ENCODE results near the gene PSMA5.
"Not testable (repeated sequence)": the region's sequence is repeated elsewhere in the genome, so short reads cannot be mapped to it uniquely, and the experiment has no call there.

The PSMA5 gene

DNA sequence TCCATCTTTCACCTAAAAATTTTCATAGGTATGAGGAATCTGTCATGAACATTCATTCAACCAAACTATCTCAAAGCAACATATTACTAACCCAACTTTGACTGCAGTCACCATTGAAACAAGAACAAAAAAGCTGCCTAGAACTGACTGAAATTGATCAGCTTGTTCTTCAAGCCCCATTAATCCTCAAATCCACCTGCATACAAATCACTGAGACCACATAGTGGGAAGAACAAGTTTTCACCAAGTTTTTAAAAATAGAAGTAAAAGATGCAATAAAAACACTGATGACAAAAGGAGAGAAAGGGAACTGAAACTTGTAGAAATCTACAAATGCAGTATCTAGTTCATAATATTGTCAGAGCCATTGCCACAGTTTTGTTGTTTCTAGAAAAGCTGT, 34.6 kb downstream of the PSMA5 start:
- peak; percentile 58 for DNase-seq

DNA sequence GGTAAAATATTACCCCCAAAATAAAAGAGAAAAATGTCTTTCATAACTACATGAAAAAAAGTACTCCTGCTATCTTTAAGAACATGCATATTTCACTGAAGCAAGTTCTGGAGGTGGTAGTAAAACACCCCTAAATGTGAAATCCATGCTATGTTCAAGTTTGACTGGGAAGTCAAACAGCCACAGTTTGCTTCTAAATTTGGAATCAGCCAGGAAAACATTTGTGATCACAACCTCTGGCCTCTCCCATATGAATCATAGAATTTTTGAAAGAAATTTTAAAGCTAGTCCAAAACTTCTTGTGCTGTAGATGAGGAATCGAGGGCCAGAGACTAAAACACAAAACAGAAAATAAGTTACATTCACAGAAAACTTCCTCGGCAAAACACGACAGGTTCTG, 35.1 kb downstream of the PSMA5 start:
- DNase-seq: peak; percentile 66

DNA sequence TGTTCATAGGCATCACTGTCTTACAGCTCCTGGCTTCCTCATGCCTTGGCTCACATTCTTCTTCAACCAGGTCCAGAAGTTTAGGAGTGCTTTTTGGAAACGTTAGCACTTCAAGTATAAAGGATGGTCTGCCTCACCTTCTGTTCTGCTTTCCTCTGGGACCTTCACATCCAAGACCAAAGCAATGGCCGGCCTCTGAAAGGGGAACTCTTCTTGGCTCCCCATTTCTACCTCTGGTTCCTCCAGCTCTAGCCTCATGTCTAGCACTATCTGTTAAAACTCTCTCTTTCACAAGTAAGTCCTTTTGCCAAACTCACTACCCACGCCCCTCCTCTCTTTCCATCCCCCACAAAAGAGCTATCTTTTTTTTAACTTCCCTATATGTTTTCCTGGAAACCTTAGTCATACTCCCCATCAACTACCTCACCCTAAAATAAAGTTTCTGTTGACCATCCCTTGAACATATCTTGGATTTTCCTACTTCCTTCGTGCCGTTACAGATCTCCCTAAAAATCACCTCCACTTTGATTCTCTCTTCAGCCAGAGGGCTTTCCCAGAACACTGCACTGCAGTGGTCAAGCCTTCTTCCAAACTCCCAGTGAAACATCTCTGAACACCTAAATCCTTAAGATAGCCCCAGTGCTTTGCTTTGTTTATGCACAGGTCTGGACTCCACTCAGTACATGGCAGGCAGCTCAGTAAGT, 36.5 kb downstream of the PSMA5 start:
- peak; percentile 92 for DNase-seq

DNA sequence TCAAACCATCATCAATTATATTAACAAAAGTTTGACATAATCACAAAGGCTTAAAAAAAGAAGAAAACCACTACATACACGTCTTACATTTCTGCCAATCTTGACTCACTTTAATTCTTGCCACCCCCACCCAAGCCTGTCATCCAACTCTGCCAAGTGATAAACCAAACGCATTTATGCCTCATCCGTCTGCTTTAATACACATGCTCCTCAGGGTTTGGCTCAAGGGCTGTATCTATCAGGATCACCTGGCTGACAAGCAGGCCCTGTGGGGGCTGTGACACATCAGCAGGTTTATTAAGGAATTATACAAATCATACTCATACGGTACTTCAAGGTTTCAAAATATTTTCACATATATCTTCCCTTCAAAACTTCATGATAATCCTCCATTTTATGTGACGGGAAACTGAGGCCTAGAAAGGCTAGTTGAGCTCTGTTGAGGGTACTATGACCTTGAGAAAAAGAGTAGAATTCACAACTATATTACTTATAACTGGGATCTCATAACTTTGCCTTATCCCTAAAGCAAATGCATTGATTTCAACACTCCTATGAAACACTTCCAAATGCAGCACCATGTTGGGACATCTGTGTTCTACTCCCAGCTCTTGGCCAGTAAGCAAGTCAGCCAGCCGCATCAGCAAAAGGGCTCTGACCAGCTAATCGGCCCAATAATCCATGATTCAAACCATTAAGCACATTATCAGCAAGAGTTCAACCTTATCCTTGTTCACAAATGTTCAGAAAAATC, 37.2 kb downstream of the PSMA5 start:
- DNase-seq: peak; percentile 44

DNA sequence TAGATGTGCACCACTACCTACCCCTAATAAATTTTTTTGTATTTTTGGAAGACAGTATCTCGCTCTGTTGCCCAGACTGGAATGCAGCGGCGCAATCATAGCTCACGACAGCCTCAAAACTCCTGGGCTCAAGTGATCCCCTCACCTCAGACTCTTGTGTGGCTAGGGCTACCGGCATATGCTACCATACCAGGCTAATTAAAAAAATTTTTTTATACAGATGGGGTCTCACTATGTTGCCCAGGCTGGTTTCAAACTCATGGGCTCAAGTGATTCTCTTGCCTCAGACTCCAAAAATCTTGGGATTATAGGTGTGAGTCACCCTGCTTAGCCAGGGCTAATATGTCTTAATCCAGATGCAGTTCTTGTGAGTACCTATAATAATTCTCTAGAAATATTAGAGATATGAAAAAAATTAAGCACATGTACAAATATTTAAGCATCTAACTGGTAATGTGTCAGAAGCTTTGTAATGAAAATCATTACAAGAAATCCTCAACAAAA, 38.0 kb downstream of the PSMA5 start:
- no peak for DNase-seq

DNA sequence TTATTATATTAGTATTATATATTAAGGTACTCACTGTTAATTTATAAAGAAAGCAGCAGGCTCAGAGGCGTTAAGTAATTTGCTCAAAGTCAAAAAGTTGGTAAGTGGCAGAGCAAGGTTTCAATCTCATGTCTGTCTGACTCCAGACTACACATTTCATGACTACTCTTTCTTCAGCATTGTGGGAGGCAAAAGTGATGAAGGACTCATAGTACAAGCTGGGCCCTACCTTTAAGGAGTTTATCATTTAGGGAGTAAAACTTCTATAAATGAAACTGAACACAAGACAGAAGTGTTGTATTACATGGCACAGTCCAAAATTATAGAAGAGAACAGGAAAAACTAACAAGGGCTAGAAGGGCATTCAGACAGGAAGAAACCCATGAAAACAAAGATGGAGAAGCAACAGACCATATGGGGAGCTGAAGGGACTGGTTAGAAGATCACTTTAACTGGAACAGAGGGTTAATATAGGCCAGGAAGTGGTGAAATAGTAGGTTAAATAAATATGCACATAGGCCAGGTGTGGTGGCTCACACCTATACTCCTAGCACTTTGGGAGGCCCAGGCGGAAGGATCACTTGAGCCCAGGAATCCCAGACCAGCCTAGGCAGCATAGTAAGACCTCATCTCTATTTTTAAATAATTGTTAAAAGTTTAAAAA, 40.1 kb downstream of the PSMA5 start:
- no peak for DNase-seq

DNA sequence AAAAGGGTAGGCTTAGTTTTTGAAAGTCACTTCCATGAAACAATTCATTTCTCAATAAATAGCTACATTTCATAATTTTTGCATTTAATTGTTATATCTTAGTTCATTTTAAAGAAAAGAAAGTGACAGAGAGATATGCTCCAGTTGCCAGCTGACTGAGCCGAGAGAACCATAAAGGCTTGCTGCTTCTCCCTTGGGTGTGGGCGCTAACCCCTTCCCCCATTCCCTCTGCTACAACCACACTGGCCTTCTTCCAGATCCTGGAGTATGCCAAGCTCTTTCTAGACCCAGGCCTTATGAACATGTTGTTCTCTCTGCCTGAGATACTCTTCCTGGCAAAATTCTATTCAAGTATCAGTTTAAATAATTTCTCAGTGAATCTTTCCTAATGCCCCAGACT, 40.8 kb downstream of the PSMA5 start:
- DNase-seq: peak; percentile 38

DNA sequence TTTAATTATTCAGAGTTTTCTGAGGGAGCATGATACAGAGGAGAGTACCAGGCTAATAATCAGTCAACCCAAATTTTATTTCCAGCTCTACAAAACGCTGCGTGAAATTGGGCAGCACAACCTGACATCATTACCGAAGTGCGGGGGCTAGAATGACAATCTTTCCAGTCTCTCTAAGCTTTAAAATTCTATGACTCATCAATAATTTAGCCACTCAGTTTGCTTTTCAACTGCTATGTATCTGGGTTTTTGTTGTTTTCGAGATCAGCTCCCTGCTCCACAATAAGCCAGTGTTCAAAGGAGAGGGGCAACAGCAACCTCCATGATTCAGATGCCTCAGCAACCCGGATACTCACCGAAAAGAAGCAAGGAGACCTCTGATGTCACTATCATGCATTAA, 42.4 kb downstream of the PSMA5 start:
- no peak for DNase-seq

DNA sequence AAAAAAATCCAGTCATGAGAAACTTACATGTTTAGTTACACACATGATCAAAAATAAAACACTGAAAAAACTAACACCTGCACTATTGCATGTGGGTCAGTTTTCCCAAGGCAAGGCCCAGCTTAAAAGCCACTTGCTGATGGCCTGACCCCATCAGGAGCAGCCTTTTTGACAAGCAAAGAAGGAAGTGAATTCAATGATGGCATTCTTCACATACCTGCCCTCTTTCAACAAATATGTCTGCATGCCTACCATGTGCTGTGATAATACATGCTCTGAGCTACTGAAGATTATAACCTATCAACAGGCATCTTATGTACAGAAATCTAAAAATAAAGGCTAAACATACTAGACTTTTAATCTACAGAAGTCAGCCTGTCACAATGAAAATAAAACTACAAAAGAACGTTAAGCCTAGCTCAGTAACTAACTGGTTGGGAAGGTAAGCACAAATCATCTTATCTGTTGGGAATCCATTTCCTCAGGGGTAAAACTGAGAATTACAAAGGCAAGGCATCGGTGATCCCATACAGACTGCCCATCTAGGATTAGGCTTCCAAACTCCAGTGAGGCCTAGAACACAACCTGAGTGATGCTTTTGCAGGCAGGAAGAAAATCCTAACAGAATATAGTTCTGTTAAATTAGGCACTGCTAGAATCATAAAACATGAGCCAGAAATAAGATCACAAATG, 43.0 kb downstream of the PSMA5 start:
- no peak for DNase-seq

DNA sequence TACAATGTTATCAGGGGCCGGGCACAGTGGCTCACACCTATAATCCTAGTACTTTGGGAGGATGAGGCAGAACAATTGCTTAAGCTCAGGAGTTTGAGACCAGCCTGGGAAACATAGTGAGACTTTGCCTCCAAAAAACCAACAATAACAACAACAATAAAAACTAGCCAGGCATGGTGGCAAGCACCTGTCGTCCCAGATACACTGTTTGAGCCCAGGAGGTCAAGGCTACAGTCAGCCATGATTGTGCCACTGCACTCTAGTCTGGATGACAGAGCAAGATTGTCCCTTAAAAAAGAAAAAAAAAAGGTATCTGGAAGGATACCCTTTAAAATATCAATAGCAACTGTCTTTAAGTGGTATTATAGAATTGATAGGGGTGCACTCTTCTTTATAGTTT, 44.7 kb downstream of the PSMA5 start:
- no peak for DNase-seq

DNA sequence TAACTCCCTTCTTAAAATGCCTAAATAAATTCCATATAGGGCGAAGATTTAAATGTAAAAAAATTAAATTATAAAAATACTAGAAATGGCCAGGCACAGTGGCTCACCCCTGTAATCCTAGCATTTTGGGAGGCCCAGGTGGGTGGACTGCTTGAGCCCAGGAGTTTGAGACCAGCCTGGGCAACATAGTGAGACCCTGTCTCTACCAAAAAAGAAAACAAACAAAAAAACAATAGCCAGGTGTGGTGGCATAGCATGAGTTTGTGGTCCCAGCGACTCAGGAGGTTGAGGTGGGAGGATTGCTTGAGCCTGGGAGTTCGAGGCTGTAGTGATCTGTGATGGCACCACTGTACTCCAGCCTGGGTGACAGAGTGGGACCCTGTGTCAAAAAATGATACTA, 46.3 kb downstream of the PSMA5 start:
- DNase-seq: no peak

DNA sequence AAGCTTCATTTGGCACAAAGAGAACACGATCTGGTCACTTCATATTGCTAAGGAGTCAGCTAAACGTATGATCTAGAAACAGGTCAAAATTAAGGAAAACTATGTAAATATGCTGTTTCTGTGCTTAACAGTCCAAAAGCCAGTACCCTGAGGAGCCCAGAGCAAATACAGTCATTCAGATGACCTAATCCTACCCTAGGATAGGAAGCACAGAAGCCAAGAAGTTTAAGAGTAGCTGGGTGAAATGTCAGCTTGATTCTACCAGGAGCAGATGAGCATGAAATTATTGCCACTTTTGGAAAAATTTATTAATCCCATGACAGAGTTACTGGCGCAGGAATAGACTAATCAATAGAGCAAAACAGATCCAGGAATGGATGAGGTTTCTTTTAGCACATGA, 46.8 kb downstream of the PSMA5 start:
- DNase-seq: no peak

DNA sequence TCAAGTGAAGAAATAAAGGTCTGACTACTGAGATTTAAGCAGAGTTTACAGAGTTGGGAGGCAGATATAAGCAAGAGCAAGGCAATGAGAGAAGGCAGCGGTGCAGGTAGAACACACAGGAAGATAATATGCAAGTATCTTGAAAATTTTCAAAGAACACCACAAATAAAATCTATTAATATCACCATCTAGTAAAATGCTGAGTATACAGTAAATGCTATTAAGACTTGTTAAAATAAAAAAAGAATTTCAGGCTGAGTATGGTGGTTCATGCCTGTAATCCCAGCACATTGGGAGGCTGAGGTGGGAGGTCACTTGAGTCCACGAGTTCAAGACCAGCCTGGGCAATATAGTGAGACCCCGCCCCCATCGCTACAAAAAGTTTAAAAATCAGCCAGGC, 48.5 kb downstream of the PSMA5 start:
- DNase-seq: no peak

DNA sequence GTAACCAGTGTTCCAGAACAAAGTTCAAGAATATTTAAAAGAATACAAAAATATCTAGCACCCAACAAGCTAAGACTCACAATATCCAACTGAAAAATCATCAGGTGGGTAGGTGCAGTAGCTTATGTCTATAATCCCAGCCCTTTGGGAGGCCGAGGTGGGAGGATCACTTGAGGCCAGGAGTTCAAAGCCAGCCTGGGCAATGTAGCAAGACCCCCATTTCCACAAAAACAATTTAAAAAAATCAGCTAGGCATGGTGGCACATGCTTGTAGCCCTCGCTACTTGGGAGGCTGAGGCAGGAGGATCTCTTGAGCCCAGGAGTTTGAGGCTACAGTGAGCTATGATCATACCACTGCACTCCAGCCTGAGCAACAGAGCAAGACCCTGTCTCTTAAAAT, 52.6 kb downstream of the PSMA5 start:
- DNase-seq: not testable (repeated sequence)

DNA sequence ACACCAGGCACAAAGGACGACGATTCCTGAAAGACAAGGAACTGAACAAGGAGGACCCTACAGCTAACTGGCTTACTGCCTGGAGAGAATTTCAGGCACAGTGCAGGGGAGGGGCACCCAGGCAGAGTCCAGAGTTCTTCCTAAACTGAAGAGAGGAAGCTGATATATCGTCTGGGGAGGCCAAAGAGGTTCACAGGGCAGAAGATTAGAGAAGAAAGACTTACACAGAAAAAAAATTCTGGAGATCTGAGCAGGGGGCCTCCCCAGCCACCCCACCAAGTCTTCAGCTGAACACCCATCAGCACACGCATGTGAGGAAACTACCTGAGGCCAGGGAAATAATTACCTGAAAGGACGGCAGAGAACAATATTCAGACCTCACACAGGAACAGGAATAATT, 53.1 kb downstream of the PSMA5 start:
- DNase-seq: peak; percentile 21

DNA sequence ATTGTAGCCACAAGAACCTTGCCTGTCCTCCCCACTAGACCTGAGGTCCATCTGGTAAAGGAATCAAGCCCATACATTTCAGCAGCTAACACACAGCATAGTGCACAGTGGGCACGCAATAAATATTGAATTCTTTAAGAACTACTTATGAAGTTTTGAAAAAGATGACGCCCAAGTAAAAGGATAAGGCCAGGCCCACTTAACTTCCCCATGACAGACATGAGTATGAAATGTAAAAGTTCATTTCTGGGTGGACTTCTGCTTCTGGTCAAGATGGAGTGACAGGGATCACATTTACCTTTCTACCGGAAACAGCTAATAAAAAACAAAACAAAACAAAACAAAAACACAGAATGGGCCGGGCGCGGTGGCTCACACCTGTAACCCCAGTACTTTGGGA, 54.0 kb downstream of the PSMA5 start:
- DNase-seq: no peak

DNA sequence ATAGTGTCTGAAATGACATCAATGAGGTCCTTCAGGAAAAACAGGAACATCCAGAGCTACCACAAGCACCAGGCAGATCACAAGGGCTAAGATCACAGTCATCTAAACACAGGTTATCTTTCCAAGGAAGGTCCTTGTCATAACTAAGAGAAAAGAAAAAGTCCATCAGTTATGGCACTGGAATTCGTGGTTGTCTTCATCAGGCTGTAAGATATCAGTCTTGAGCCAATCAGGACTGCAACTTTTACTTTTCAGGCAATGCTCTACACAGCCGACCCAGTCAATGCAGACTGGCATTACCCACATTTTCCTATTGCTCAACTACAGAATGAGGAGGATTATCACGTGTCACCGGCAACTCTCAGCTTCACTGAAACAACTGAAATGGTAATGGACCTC, 54.9 kb downstream of the PSMA5 start:
- peak; percentile 64 for DNase-seq

DNA sequence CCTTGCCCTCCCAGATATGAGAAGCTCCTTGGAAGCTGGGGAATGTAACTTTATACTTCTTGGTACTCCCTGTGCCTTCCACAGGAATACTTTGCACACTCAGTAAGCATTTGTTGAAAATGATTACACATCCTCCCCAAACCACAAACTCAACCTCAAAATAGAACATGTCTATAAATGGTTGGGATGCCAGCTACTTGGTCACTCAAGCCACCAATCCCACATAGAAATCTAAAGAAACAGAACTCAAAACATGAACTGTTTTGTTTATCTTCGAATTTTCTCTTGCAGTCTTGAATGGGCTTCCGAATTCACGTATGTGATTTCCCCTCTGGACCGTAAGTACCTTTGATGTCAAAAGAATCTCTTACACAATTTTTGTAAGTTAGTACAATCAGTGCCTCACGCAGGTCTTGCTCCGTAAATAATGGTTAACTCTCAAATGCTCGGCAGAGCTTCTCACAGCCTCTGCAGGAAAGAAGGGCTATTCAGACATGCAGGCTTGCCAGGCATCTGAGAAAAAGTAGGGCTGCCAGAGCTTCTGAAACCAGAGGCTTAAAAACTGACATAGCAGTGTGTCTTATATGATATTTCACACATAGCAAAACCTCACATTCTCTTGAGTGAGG, 55.4 kb downstream of the PSMA5 start:
- peak; percentile 86 for DNase-seq

DNA sequence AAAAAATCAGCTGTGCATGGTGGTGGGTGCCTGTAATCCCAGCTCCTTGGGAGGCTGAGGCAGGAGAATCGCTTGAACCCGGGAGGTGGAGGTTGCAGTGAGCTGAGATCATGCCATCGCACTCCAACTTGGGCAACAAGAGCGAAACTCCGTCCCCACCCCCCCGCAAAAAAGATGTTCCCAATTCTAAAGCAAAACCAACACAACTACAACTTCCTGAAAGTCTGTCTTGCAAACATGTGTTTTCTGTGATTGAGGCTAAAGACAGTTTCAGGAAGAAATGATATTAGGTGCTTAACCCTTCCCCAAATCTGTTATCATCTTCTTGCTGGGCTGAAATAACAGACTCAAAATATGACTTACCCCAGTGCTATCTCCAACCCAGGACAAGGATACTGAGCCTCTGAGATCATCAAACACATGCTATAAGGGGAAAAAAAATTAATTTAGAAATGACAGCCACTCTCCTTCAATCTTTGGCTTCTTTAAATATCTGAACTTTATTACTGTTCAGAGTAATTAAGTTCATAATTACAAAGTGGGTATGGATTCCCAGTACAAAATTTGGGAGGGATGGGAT, 57.0 kb downstream of the PSMA5 start:
- DNase-seq: peak; percentile 69

DNA sequence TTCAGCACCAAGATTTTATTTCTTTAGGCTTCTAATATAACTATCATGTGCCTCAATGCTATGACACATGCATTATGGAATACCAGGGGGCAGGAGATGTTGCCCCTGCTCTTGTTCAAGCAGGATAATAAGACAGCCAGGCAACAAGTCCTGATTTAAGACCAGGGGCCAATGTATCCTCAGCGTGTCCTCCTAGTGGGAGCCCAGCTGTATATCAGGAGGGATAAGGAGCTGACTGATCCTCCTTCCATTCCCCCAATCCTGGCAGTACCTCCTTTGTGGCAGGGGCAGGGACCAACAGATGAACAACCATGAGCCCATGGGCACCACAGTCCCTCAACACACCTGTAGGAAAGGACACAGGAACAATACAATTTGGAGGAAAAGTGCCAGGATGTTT, 57.8 kb downstream of the PSMA5 start:
- DNase-seq: no peak

DNA sequence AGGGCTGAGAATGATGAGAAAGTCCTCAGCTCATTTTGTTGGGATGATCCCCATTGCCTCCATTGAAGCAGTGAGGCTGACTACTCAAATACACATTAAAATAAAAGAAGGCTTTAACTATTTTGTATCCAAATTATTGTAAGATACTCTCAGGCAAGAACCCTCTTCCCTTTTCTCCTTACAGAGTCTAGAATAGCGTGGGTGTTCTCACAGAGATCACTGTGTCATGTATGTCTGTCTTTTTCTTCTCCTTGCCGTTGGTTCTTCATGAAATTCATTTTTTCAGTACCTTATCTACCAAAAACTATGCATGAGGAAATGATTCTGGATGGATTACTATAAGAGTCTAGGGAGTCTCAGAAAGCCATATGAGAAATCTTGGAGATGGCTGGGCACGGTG, 58.6 kb downstream of the PSMA5 start:
- DNase-seq: no peak

DNA sequence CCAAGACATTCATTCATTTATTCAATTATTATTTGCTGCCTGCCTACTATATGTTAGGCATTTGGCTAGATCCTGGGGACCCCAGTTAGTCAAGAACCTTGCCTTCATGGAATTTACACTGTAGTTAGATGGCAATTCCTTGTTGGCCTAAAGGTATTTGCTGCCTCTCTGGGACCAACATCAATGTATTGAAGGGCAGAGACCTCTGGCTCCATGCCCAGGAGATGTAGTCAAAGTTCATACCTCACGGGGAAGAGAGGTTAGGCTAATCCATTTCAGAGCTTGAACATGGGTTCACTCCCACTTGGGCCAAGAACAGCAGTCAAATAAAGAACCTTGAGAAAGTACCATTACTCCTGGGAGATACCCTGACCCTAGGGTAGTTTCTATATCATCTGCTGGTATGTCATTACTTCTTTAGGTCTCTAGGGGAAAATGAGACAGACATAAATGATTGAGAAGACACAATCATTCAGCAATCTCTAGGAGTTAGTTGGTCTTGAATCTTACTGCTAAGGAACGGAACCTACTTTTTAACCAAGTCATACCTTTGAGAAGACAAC, 60.5 kb downstream of the PSMA5 start:
- DNase-seq: no peak
